Endothelial cell of umbilical vein (primary cell): ENCODE results near the gene COG5. TPM values are rescaled to one million over a fixed set of nuclear protein-coding genes. Genes with fewer than 3 reads are reported as not detected.

Experiments
- BruUV-seq: library from RNA; stranded (reverse); fragments of 400-500 nt; replicated peaks from 2 replicates; lab custom pipeline; 2021; lab: Mats Ljungman, UMichigan
- CTCF ChIA-PET: fragments of 300-600, 350-600 bp; sonication (Branson Sonifier 250); formaldehyde crosslinking; loops from one replicate; lab custom pipeline; 2021; ENCODE audit warnings: antibody characterized with exemption, inconsistent platforms; lab: Charles Lee
- POLR2A ChIA-PET: fragments of 300-600, 350-600 bp; sonication (Branson Sonifier 250); formaldehyde crosslinking; loops from one replicate; lab custom pipeline; 2021; ENCODE audit warnings: antibody characterized with exemption, inconsistent platforms; lab: Charles Lee
- DNase-seq: peaks from one replicate; pipeline ENCODE4 v3.0.0-alpha.2; 2011; ENCODE audit warnings: low read depth, low spot score
- FAIRE-seq: peaks from 2 replicates; lab custom pipeline; 2011; peaks lifted over from hg19 to GRCh38; lab: Jason Lieb, UNC
- H2AFZ ChIP-seq: 2 replicates; pipeline ENCODE4 v1.6.0; 2012; ENCODE audit warnings: low read depth, low read length, control low read depth, inconsistent platforms
- H3K27ac ChIP-seq: 2 replicates; pipeline ENCODE4 v1.5.1; 2011; ENCODE audit warnings: low read depth, mild to moderate bottlenecking, control low read depth, low read length, moderate library complexity; ENCODE audit not compliant: insufficient read depth
- H3K27me3 ChIP-seq, 2 experiments: 2 replicates each; pipeline versions ENCODE4 v1.6.0 to v1.6.1; 2011; ENCODE audit warnings: low read length in 2 of 2, mixed read lengths in 1 of 2; ENCODE audit not compliant: control insufficient read depth in 2 of 2, insufficient read depth in 2 of 2
- H3K36me3 ChIP-seq, 2 experiments: 2 replicates in 1 of 2; 3 replicates in 1 of 2; pipeline ENCODE4 v1.5.1; 2011; ENCODE audit warnings: low read length in 2 of 2, mild to moderate bottlenecking in 1 of 2, moderate library complexity in 1 of 2; ENCODE audit not compliant: control insufficient read depth in 2 of 2, insufficient read depth in 2 of 2; ENCODE audit errors: extremely low read depth in 1 of 2
- H3K4me1 ChIP-seq: 3 replicates; pipeline ENCODE4 v1.5.1; 2011; ENCODE audit warnings: mild to moderate bottlenecking, low read length; ENCODE audit not compliant: control insufficient read depth, insufficient read depth; ENCODE audit errors: extremely low read depth
- H3K4me2 ChIP-seq: 2 replicates; pipeline ENCODE4 v1.6.1; 2011; ENCODE audit warnings: low read length, control low read depth, mixed read lengths; ENCODE audit not compliant: insufficient read depth
- H3K4me3 ChIP-seq, 3 experiments: fragments of 200-600 bp in 1 of 3; sonication (generic), shearing (Covaris generic) in 1 of 3; replicated peaks in 1 of 3; 2 replicates each; pipeline ENCODE4 v1.5.1; 2011 to 2016; ENCODE audit warnings: control low read depth in 3 of 3, low read length in 3 of 3, mild to moderate bottlenecking in 2 of 3, inconsistent platforms in 1 of 3, low read depth in 1 of 3, moderate library complexity in 1 of 3; ENCODE audit not compliant: insufficient read depth in 1 of 3
- H3K79me2 ChIP-seq: 2 replicates; pipeline ENCODE4 v1.6.0; 2012; ENCODE audit warnings: low read length, inconsistent platforms; ENCODE audit not compliant: control insufficient read depth, insufficient read depth
- H3K9ac ChIP-seq: replicated peaks from 2 replicates; pipeline ENCODE3; 2011; ENCODE audit warnings: low read length, control low read depth; ENCODE audit not compliant: insufficient read depth; ENCODE audit errors: extremely low read depth
- H3K9me1 ChIP-seq: replicated peaks from 3 replicates; pipeline ENCODE4 v1.6.0; 2011; ENCODE audit warnings: mild to moderate bottlenecking, low read length; ENCODE audit not compliant: control insufficient read depth, insufficient read depth; ENCODE audit errors: extremely low read depth
- H3K9me3 ChIP-seq: replicated peaks from 2 replicates; pipeline ENCODE4 v1.5.1; 2012; ENCODE audit warnings: low read length, inconsistent platforms; ENCODE audit not compliant: control insufficient read depth, insufficient read depth
- H4K20me1 ChIP-seq: replicated peaks from 2 replicates; pipeline ENCODE3; 2011; ENCODE audit warnings: mild to moderate bottlenecking, low read length; ENCODE audit not compliant: control insufficient read depth, insufficient read depth; ENCODE audit errors: extremely low read depth
- FOS ChIP-seq: IDR thresholded peaks from 2 replicates; pipeline ENCODE4 v1.6.1; 2011; ENCODE audit warnings: mild to moderate bottlenecking, low read length, moderate library complexity, borderline replicate concordance; ENCODE audit not compliant: insufficient read depth
- JUN ChIP-seq: IDR thresholded peaks from 2 replicates; pipeline ENCODE4 v1.6.1; 2011; ENCODE audit warnings: borderline replicate concordance, low read depth; ENCODE audit not compliant: insufficient read length, insufficient read depth
- MYC ChIP-seq: IDR thresholded peaks from one replicate; pipeline ENCODE4 v1.6.1; 2011; ENCODE audit warnings: mild to moderate bottlenecking, low read depth, low read length
- dilution Hi-C: fragments of 300-500 bp; cut with MboI; formaldehyde crosslinking; loops from one replicate; pipeline ENCODE4 v1.15.0; 2019; ENCODE audit warnings: low sequenced_read_pairs; ENCODE audit not compliant: extremely low pct_ligation_motif_present
- intact Hi-C: fragments of 100-400 bp; cut with micrococcal nuclease; formaldehyde crosslinking; loops from one replicate; pipeline ENCODE4 v1.10.0; 2022
- polyA plus RNA-seq, 4 experiments: library from polyadenylated mRNA; depleted of rRNA in 3 of 4; stranded (reverse) in 3 of 4; unstranded in 1 of 4; fragments of >200 nt; gene quantifications; 2 replicates each; pipeline versions ENCODE4 v1.2.1 to v1.2.3, GENCODE V29; 2011 to 2012; ENCODE audit warnings: missing spikeins in 1 of 4
- total RNA-seq: library from RNA; stranded (reverse); gene quantifications from 2 replicates; pipeline ENCODE4 v1.2.3, GENCODE V29; 2021
- TF ChIP-seq, protein P1 (sequence below): IDR thresholded peaks from 2 replicates; pipeline ENCODE4 v1.6.1; 2011; ENCODE audit not compliant: insufficient read depth, insufficient read length
- TF ChIP-seq, protein P2 (sequence below), 2 donors: IDR thresholded peaks; 1 replicate in 1 of 2; 2 replicates in 1 of 2; pipeline ENCODE4 v1.5.1; 2011; ENCODE audit warnings: low read length in 2 of 2, mild to moderate bottlenecking in 2 of 2, moderate library complexity in 2 of 2, control low read depth in 1 of 2, inconsistent platforms in 1 of 2, low read depth in 1 of 2; ENCODE audit not compliant: insufficient read depth in 1 of 2; ENCODE audit errors: extremely low read depth in 1 of 2

The COG5 gene
- total and polyA plus RNA-seq, 2 donors (not counting 3 experiments of a cell fraction or from before 2014, with no cell fraction given), result 18.8 to 45.3 TPM

DNA sequence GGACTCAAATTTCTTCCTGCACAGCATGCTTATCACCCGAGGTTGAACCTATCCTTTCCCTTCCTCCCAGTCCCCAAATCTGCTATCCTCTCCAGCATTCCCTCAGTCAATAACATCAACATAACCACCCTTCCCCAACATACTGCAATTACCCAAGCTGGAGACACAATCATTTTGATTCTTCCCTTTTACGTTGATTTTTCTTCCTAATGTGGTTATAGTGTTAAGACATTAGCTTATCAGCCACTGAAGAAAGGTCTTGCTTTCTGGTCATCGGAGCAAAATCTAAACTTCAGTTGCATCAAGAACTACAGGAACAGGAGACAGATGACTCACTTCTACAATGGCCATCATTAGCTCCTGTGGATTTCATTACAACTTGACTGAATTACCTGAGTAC is 398.4 kb downstream of the COG5 start:
- ChIA-PET POLR2A (no interaction called here), CTCF (interaction anchor here (0.8 to 3.1 kb wide), 7 partner anchors 13 to 988 kb away, joined by 3 to 17 read pairs (median 6); no protein-coding TSS in a partner anchor)
- DNase-seq (no peak), FAIRE-seq (no peak)
- Histone ChIP-seq H2AFZ (peak overlapping the region; percentile 7), H3K9me1 (no peaks in the 10 kb centered on the region), H3K9me3 (no peaks in the 10 kb centered on the region), H3K4me1 (peaks cover 41% of the 10 kb centered on the region), H4K20me1 (no peaks in the 10 kb centered on the region), H3K27me3 (no peaks in the 10 kb centered on the region), H3K4me2 (no peak overlapping the region), H3K79me2 (peaks cover 6% of the 10 kb centered on the region), H3K27ac (peak overlapping the region; percentile 5), H3K36me3 (no peaks in the 10 kb centered on the region), H3K9ac (no peak overlapping the region), H3K4me3 (no peak overlapping the region)
- dilution Hi-C loops, result no loop called here
- intact Hi-C loops, result loop anchor here (5.0 to 10.0 kb wide), 2 partner anchors 218 to 631 kb away; no protein-coding TSS in a partner anchor
- TF ChIP-seq FOS, result peak; percentile 50
- TF ChIP-seq MYC, result no peak
- peak; percentile 25 for TF ChIP-seq JUN
- TF ChIP-seq, protein P1, sequence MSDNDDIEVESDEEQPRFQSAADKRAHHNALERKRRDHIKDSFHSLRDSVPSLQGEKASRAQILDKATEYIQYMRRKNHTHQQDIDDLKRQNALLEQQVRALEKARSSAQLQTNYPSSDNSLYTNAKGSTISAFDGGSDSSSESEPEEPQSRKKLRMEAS, result no peak
- no TSS peak for BruUV-seq

DNA sequence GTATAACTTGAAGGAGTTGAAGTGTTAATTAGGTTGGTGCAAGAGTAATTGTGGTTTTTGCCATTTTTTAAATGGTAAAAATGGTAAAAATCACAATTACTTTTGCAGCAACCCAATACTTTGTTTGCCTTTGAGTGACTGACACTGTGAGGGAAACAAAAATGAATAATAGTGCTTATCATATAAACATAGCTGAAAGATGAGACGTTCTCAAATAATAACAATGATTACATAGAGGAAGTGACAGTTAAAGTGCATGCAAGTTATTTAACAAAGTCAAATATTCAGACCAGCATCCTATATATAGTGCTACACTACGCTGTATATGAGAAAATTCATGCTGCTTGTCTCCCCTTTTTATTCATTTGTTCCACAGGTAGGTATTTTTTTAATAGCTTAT is 399.6 kb downstream of the COG5 start:
- H3K4me1 ChIP-seq, result peaks cover 39% of the 10 kb centered on the region
- H3K27ac ChIP-seq, result peak overlapping the region; percentile 41
- H3K36me3 ChIP-seq, result no peaks in the 10 kb centered on the region
- intact Hi-C loops, result loop anchor here (10.0 kb wide), 1 partner anchor 629 kb away; no protein-coding TSS in a partner anchor
- no TSS peak for BruUV-seq
- no peak overlapping the region for H3K9ac ChIP-seq
- H3K27me3 ChIP-seq, result no peaks in the 10 kb centered on the region
- DNase-seq (peak; percentile 61), FAIRE-seq (no peak)
- TF ChIP-seq FOS, result peak; percentile 40
- TF ChIP-seq, protein P2, sequence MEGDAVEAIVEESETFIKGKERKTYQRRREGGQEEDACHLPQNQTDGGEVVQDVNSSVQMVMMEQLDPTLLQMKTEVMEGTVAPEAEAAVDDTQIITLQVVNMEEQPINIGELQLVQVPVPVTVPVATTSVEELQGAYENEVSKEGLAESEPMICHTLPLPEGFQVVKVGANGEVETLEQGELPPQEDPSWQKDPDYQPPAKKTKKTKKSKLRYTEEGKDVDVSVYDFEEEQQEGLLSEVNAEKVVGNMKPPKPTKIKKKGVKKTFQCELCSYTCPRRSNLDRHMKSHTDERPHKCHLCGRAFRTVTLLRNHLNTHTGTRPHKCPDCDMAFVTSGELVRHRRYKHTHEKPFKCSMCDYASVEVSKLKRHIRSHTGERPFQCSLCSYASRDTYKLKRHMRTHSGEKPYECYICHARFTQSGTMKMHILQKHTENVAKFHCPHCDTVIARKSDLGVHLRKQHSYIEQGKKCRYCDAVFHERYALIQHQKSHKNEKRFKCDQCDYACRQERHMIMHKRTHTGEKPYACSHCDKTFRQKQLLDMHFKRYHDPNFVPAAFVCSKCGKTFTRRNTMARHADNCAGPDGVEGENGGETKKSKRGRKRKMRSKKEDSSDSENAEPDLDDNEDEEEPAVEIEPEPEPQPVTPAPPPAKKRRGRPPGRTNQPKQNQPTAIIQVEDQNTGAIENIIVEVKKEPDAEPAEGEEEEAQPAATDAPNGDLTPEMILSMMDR (IDR thresholded peaks at IDR 0.05; ENCODE audit: extremely low read depth in 1 of 2, insufficient read depth in 1 of 2, low read depth in 1 of 2, low read length in 2 of 2), result no peak
- TF ChIP-seq JUN, result peak; percentile 71
- H4K20me1 ChIP-seq, result no peaks in the 10 kb centered on the region
- H3K79me2 ChIP-seq, result no peaks in the 10 kb centered on the region
- H3K4me2 ChIP-seq, result peak overlapping the region; percentile 28
- no peak overlapping the region for H3K4me3 ChIP-seq
- POLR2A ChIA-PET, result no interaction called here
- H3K9me1 ChIP-seq, result no peaks in the 10 kb centered on the region
- dilution Hi-C loops, result no loop called here
- CTCF ChIA-PET, result interaction anchor here (0.7 to 3.1 kb wide), 5 partner anchors 12 to 427 kb away, joined by 3 to 17 read pairs (median 10); no protein-coding TSS in a partner anchor
- no peaks in the 10 kb centered on the region for H3K9me3 ChIP-seq
- no peak overlapping the region for H2AFZ ChIP-seq
